Right atrium auricular region (tissue), 2 donors: ENCODE results near the gene LRRFIP1. TPM values are rescaled to one million over a fixed set of nuclear protein-coding genes. Genes with fewer than 3 reads are reported as not detected.

ENCODE experiments used
- DNase-seq: peaks from one replicate; pipeline ENCODE4 v3.0.0-alpha.2; 2019; ENCODE audit warnings: low spot score
- H3K27ac ChIP-seq, 2 donors: fragments of 200-600 bp; sonication (generic); 1 replicate in 1 of 2; 2 replicates in 1 of 2; pipeline ENCODE4 v1.5.1; 2016 to 2019
- H3K27me3 ChIP-seq, 2 donors: fragments of 200-600 bp; sonication (generic); one replicate each; pipeline versions ENCODE4 v1.5.1 to v1.6.0; 2017 to 2019
- H3K36me3 ChIP-seq: fragments of 200-600 bp; sonication (generic); one replicate; pipeline ENCODE4 v1.5.1; 2016
- H3K4me1 ChIP-seq, 2 donors: fragments of 200-600 bp; sonication (generic); one replicate each; pipeline versions ENCODE4 v1.5.1 to v1.6.0; 2017 to 2019
- H3K4me3 ChIP-seq, 2 donors: fragments of 200-600 bp; sonication (generic); 1 replicate in 1 of 2; 2 replicates in 1 of 2; pipeline ENCODE4 v1.5.1; 2017 to 2019; ENCODE audit warnings: mild to moderate bottlenecking in 1 of 2, moderate library complexity in 1 of 2
- H3K9me3 ChIP-seq, 2 donors: fragments of 200-600 bp; sonication (generic); one replicate each; pipeline ENCODE4 v1.5.1; 2019
- CTCF ChIP-seq, 2 donors: fragments of 200-600 bp; sonication (generic); IDR thresholded peaks; one replicate each; pipeline ENCODE4 v1.5.1; 2019; ENCODE audit warnings: antibody characterized with exemption in 2 of 2
- total RNA-seq, 2 donors: library from RNA; depleted of rRNA; stranded (reverse); fragments of >200 nt; gene quantifications; one replicate each; pipeline ENCODE4 v1.1.0, GENCODE V29; 2016

Gene LRRFIP1
- total RNA-seq, 2 donors from 2014 or later, result 71.2 to 88.5 TPM

GRCh38 chr2:237786936-237787335 is 159.5 kb downstream of the LRRFIP1 start:
- H3K9me3 ChIP-seq, result peaks cover 0 to 11% of the 10 kb centered on the region in 2 donors
- H3K27ac ChIP-seq, result no peak overlapping the region
- peaks cover 4% of the 10 kb centered on the region for H3K36me3 ChIP-seq
- no peaks in the 10 kb centered on the region for H3K4me1 ChIP-seq
- no peak for TF ChIP-seq CTCF (IDR thresholded peaks at IDR 0.05)
- no peaks in the 10 kb centered on the region for H3K27me3 ChIP-seq
- H3K4me3 ChIP-seq, result no peak overlapping the region
- DNase-seq, result no peak

- DNase-seq, result no peak
- no peak overlapping the region for H3K27ac ChIP-seq
- H3K27me3 ChIP-seq, result no peaks in the 10 kb centered on the region
- peaks cover 0 to 11% of the 10 kb centered on the region in 2 donors for H3K9me3 ChIP-seq
- no peaks in the 10 kb centered on the region for H3K4me1 ChIP-seq
- no peak overlapping the region for H3K4me3 ChIP-seq
- TF ChIP-seq CTCF (IDR thresholded peaks at IDR 0.05), result no peak
- H3K36me3 ChIP-seq, result no peaks in the 10 kb centered on the region
Measured at GRCh38 chr2:237790353-237790752, 163.0 kb downstream of the LRRFIP1 start.

- TF ChIP-seq CTCF (IDR thresholded peaks at IDR 0.05), result no peak
- no peaks in the 10 kb centered on the region for H3K27me3 ChIP-seq
- H3K36me3 ChIP-seq, result no peaks in the 10 kb centered on the region
- no peaks in the 10 kb centered on the region for H3K4me1 ChIP-seq
- H3K9me3 ChIP-seq, result peaks cover 0 to 3% of the 10 kb centered on the region in 2 donors
- no peak overlapping the region for H3K27ac ChIP-seq
- no peak overlapping the region for H3K4me3 ChIP-seq
- DNase-seq, result no peak
Measured at GRCh38 chr2:237791977-237792727, 164.8 kb downstream of the LRRFIP1 start.

GRCh38 chr2:237797253-237797652 is 169.9 kb downstream of the LRRFIP1 start:
- no peaks in the 10 kb centered on the region for H3K9me3 ChIP-seq
- no peaks in the 10 kb centered on the region for H3K4me1 ChIP-seq
- no peaks in the 10 kb centered on the region for H3K27me3 ChIP-seq
- TF ChIP-seq CTCF (IDR thresholded peaks at IDR 0.05), result no peak
- no peak overlapping the region for H3K4me3 ChIP-seq
- H3K36me3 ChIP-seq, result no peaks in the 10 kb centered on the region
- H3K27ac ChIP-seq, result no peak overlapping the region
- DNase-seq, result no peak

- H3K27ac ChIP-seq, result no peak within 1 kb of the TSS
- no peak within 1 kb of the TSS for H3K4me3 ChIP-seq
- H3K36me3 ChIP-seq, result no peaks in the 10 kb centered on the region
- DNase-seq, result no peak
- no peaks in the 10 kb centered on the region for H3K4me1 ChIP-seq
- no peaks in the 10 kb centered on the region for H3K9me3 ChIP-seq
- no peaks in the 10 kb centered on the region for H3K27me3 ChIP-seq
- no peak for TF ChIP-seq CTCF (IDR thresholded peaks at IDR 0.05)
Measured at GRCh38 chr2:237798236-237799059, 171.1 kb downstream of the LRRFIP1 start, which contains the start of gene RBM44. Gene RBM44 (plus strand): TSS chr2:237798779. CDS start chr2:237813610, 14,831 bp downstream.
